NCI-H187 treated with DMSO at 0.1 percent for 48 hours (cell line): Measurements from ENCODE around the gene SLC35B2.
A peak's percentile ranks its signal among the peaks of the same experiment; 100 is the strongest.

Source experiments
- DNase-seq: peaks from one replicate; lab custom pipeline; 2025; lab: John Stamatoyannopoulos, UW

Gene SLC35B2

GRCh38 chr6:44257025-44257752 lies at the start of gene SLC35B2:
SLC35B2 (minus strand) TSS chr6:44257528; CDS start chr6:44257410, 118 bp downstream.
- peak; percentile 8 for DNase-seq

- DNase-seq = no peak
Observed at GRCh38 chr6:44306710-44307109, 49.4 kb upstream of the SLC35B2 start.

- DNase-seq = no peak
Observed at GRCh38 chr6:44305200-44305725, 47.9 kb upstream of the SLC35B2 start.

- no peak for DNase-seq
Observed at GRCh38 chr6:44304282-44305199, 47.2 kb upstream of the SLC35B2 start.

- no peak for DNase-seq
Observed at GRCh38 chr6:44303842-44304241, 46.5 kb upstream of the SLC35B2 start.

- no peak for DNase-seq
Observed at GRCh38 chr6:44302856-44303255, 45.5 kb upstream of the SLC35B2 start.

GRCh38 chr6:44301782-44302564 lies 44.6 kb upstream of the SLC35B2 start:
- DNase-seq = no peak

GRCh38 chr6:44301106-44301505 lies 43.8 kb upstream of the SLC35B2 start:
- no peak for DNase-seq

- no peak for DNase-seq
Observed at GRCh38 chr6:44300292-44300823, 43.0 kb upstream of the SLC35B2 start.

GRCh38 chr6:44298864-44299263 lies 41.5 kb upstream of the SLC35B2 start:
- DNase-seq = no peak

- no peak for DNase-seq
Observed at GRCh38 chr6:44298055-44298803, 40.9 kb upstream of the SLC35B2 start.

- no peak for DNase-seq
Observed at GRCh38 chr6:44297063-44298038, 40.0 kb upstream of the SLC35B2 start.

- DNase-seq = no peak
Observed at GRCh38 chr6:44294832-44295791, 37.8 kb upstream of the SLC35B2 start.

GRCh38 chr6:44292661-44293365 lies 35.5 kb upstream of the SLC35B2 start:
- DNase-seq = no peak

- no peak for DNase-seq
Observed at GRCh38 chr6:44291841-44292240, 34.5 kb upstream of the SLC35B2 start.

- no peak for DNase-seq
Observed at GRCh38 chr6:44289726-44290260, 32.5 kb upstream of the SLC35B2 start.

GRCh38 chr6:44286747-44287146 lies 29.4 kb upstream of the SLC35B2 start:
- no peak for DNase-seq

- DNase-seq = no peak
Observed at GRCh38 chr6:44286285-44286565, 28.9 kb upstream of the SLC35B2 start.
